SK-N-SH treated with all-trans-retinoic acid at 6 μM for 48 hours (cell line): ENCODE data around the gene ZNF518A.
A peak's percentile ranks its signal among the peaks of the same experiment; 100 is the strongest.

Source experiments
- BACH2 ChIP-seq: fragments of 250-450 bp; sonication (Bioruptor Pico); IDR thresholded peaks from 2 replicates; pipeline ENCODE4 v1.9.0; 2021; ENCODE audit warnings: mild to moderate bottlenecking, borderline replicate concordance
- CSRNP3 ChIP-seq: fragments of 250-450 bp; sonication (Bioruptor Pico); IDR thresholded peaks from 2 replicates; pipeline ENCODE4 v1.5.1; 2021; ENCODE audit warnings: mild to moderate bottlenecking, moderate library complexity
- ESRRG ChIP-seq: fragments of 250-450 bp; sonication (Bioruptor Pico); IDR thresholded peaks from 2 replicates; pipeline ENCODE4 v1.6.1; 2021; ENCODE audit warnings: mild to moderate bottlenecking
- GLIS3 ChIP-seq: fragments of 250-450 bp; sonication (Bioruptor Pico); IDR thresholded peaks from 2 replicates; pipeline ENCODE4 v1.5.0; 2020; ENCODE audit warnings: mild to moderate bottlenecking, moderate library complexity
- ISL1 ChIP-seq: fragments of 250-450 bp; sonication (Bioruptor Pico); IDR thresholded peaks from 2 replicates; pipeline ENCODE4 v2.1.2; 2022; ENCODE audit warnings: mild to moderate bottlenecking, moderate library complexity
- SNAI2 ChIP-seq: fragments of 250-450 bp; sonication (Bioruptor Pico); IDR thresholded peaks from 2 replicates; pipeline ENCODE4 v1.5.0; 2020; ENCODE audit warnings: mild to moderate bottlenecking, moderate library complexity
- ZFP3 ChIP-seq: fragments of 250-450 bp; sonication (Bioruptor Pico); IDR thresholded peaks from 2 replicates; pipeline ENCODE4 v1.5.0; 2020; ENCODE audit warnings: mild to moderate bottlenecking, moderate library complexity
- ZNF70 ChIP-seq: fragments of 450-650 bp; formaldehyde crosslinking; IDR thresholded peaks from 2 replicates; pipeline ENCODE4 v1.5.0; 2020; ENCODE audit warnings: mild to moderate bottlenecking, moderate library complexity

- no peak for TF ChIP-seq GLIS3 (CRISPR knock-in tag)
- no peak for TF ChIP-seq CSRNP3 (CRISPR knock-in tag)
- peak; percentile 81; the same call in 1 of the 2 replicates for TF ChIP-seq SNAI2 (CRISPR knock-in tag)
- no peak for TF ChIP-seq ISL1
- TF ChIP-seq BACH2 (CRISPR knock-in tag), result peak; percentile 54; the same call in 1 of the 2 replicates
- TF ChIP-seq ZFP3, result peak; percentile 88
- TF ChIP-seq ESRRG (CRISPR knock-in tag), result no peak
- TF ChIP-seq ZNF70 (CRISPR knock-in tag), result peak; percentile 61; the same call in 1 of the 2 replicates
Observed at GRCh38 chr10:96129387-96130325, at the start of gene ZNF518A.
